Mesothelial cell of epicardium (in vitro differentiated cells): ENCODE data around the gene HDAC8. TPM values are rescaled to one million over a fixed set of nuclear protein-coding genes. Genes with fewer than 3 reads are reported as not detected.

Experiments
- DNase-seq, 2 experiments: peaks; one replicate each; pipeline ENCODE4 v3.0.0; 2021; ENCODE audit warnings: low spot score in 2 of 2; ENCODE audit not compliant: unreplicated experiment in 2 of 2
- H3K27ac Mint-ChIP-seq: 2 replicates; pipeline ENCODE4 v1.8.0; 2021; ENCODE audit warnings: mixed read lengths
- H3K27me3 Mint-ChIP-seq: 2 replicates; pipeline ENCODE4 v1.8.0; 2021; ENCODE audit warnings: low read depth, mixed read lengths
- H3K36me3 Mint-ChIP-seq: 2 replicates; pipeline ENCODE4 v1.8.0; 2021; ENCODE audit warnings: mixed read lengths
- H3K4me1 Mint-ChIP-seq: 2 replicates; pipeline ENCODE4 v1.8.0; 2021; ENCODE audit warnings: mixed read lengths
- H3K4me3 Mint-ChIP-seq: 2 replicates; pipeline ENCODE4 v1.8.0; 2021; ENCODE audit warnings: mild to moderate bottlenecking, moderate library complexity, mixed read lengths
- H3K9me3 Mint-ChIP-seq: 2 replicates; pipeline ENCODE4 v1.8.0; 2021; ENCODE audit warnings: mixed read lengths
- total RNA-seq: library from RNA; stranded (reverse); gene quantifications from 3 replicates; pipeline ENCODE4 v1.2.1, GENCODE V29; 2021
- TF ChIP-seq, protein P1 (sequence below): fragments of 200-600 bp; sonication (generic); IDR thresholded peaks from one replicate; pipeline ENCODE4 v1.5.0; 2021; ENCODE audit warnings: antibody characterized with exemption; ENCODE audit not compliant: unreplicated experiment

Gene HDAC8
- total RNA-seq, 1 donor from 2014 or later: 50.0 TPM

DNA sequence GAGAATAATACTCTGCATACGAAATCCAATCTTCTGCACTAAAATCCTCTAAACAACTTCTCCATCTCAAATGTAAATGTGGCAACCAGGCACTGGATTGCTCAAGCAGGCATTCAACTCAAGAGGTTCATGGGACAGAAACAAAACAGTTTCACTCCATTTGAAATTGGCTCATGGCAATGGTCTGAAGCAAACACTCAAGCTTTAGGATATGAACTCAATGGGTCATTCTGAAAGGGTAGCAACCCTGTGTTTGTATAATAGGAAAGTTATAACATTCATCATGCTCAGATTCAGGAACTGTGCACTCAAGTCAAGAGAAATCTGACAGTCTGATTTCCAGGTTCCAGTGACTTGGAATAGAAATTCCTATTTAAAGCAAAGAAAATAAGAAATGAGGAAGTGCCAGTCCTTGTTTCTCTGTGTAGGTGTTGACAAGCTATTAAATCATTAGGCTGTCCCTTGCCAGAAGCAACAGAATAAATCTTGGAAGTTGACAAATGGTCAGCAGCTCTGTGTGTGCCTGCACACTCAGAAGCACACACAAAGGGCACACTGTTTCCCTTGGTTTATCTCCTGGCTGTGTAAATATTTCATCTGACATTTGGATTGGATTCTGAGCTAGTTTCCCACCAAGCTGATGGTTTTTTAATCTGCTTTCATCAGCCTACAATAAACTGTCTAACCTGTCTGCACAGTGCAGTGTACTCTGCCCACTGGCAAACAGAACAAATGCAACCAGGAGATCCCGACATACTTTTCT lies 191.0 kb downstream of the HDAC8 start:
- H3K36me3 Mint-ChIP-seq: no peaks in the 10 kb centered on the region
- H3K4me3 Mint-ChIP-seq: no peak overlapping the region
- no peak for DNase-seq
- H3K27ac Mint-ChIP-seq: no peak overlapping the region
- H3K4me1 Mint-ChIP-seq: peaks cover 3% of the 10 kb centered on the region
- H3K27me3 Mint-ChIP-seq: no peaks in the 10 kb centered on the region
- H3K9me3 Mint-ChIP-seq: peaks cover 10% of the 10 kb centered on the region
- TF ChIP-seq, protein P1, sequence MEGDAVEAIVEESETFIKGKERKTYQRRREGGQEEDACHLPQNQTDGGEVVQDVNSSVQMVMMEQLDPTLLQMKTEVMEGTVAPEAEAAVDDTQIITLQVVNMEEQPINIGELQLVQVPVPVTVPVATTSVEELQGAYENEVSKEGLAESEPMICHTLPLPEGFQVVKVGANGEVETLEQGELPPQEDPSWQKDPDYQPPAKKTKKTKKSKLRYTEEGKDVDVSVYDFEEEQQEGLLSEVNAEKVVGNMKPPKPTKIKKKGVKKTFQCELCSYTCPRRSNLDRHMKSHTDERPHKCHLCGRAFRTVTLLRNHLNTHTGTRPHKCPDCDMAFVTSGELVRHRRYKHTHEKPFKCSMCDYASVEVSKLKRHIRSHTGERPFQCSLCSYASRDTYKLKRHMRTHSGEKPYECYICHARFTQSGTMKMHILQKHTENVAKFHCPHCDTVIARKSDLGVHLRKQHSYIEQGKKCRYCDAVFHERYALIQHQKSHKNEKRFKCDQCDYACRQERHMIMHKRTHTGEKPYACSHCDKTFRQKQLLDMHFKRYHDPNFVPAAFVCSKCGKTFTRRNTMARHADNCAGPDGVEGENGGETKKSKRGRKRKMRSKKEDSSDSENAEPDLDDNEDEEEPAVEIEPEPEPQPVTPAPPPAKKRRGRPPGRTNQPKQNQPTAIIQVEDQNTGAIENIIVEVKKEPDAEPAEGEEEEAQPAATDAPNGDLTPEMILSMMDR: no peak

GRCh38 chrX:72376124-72376523 lies 196.5 kb downstream of the HDAC8 start:
- no peak overlapping the region for H3K4me3 Mint-ChIP-seq
- H3K4me1 Mint-ChIP-seq: no peaks in the 10 kb centered on the region
- no peak overlapping the region for H3K27ac Mint-ChIP-seq
- no peak for DNase-seq
- H3K36me3 Mint-ChIP-seq: no peaks in the 10 kb centered on the region
- H3K27me3 Mint-ChIP-seq: no peaks in the 10 kb centered on the region
- TF ChIP-seq, protein P1: no peak
- H3K9me3 Mint-ChIP-seq: peaks cover 20% of the 10 kb centered on the region

DNA sequence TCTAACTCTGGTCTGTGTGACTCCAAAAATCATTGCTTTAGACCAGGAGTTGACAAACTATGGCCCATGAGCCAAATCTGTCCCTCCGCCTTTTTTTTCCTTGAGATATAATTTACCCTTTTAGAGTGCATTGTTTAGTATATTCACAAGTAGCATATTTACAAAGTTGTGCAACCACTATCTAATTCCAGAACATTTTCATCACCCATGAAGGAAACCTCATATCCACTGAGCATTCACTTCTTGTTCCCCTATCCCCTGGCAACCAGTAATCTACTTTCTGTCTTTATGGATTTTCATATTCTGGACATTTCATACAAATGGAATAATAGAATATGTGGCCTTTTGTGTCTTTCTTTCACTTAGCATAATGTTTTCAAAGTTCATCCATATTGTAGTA lies 199.5 kb downstream of the HDAC8 start:
- no peaks in the 10 kb centered on the region for H3K27me3 Mint-ChIP-seq
- peaks cover 20% of the 10 kb centered on the region for H3K9me3 Mint-ChIP-seq
- TF ChIP-seq, protein P1: no peak
- no peaks in the 10 kb centered on the region for H3K4me1 Mint-ChIP-seq
- no peak overlapping the region for H3K4me3 Mint-ChIP-seq
- no peak for DNase-seq
- H3K27ac Mint-ChIP-seq: no peak overlapping the region
- no peaks in the 10 kb centered on the region for H3K36me3 Mint-ChIP-seq

DNA sequence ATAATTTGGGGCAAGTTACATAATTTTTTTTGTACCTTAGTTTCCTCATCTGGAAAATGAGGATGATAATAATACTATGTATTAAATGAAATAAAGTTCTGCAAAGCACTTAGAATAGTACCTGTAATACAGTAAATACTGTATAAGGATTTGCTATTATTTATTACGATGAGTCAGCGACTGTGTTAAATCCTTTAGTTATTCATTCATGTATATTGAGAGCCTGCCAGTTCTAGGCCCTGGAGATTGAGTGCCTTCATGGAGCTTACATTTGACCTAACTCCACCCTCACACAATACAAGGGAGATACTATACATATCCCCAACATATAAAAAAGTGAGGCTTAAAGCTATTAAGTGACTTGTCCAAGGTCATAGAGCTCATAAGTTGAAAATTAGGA lies 199.9 kb downstream of the HDAC8 start:
- DNase-seq: no peak
- H3K27me3 Mint-ChIP-seq: no peaks in the 10 kb centered on the region
- H3K27ac Mint-ChIP-seq: no peak overlapping the region
- H3K36me3 Mint-ChIP-seq: no peaks in the 10 kb centered on the region
- no peaks in the 10 kb centered on the region for H3K4me1 Mint-ChIP-seq
- no peak overlapping the region for H3K4me3 Mint-ChIP-seq
- H3K9me3 Mint-ChIP-seq: peaks cover 20% of the 10 kb centered on the region
- TF ChIP-seq, protein P1: no peak

GRCh38 chrX:72371405-72371804 lies 201.2 kb downstream of the HDAC8 start:
- DNase-seq: no peak
- TF ChIP-seq, protein P1: no peak
- Mint-ChIP-seq H3K36me3 (no peaks in the 10 kb centered on the region), H3K4me3 (no peak overlapping the region), H3K27ac (no peak overlapping the region), H3K4me1 (no peaks in the 10 kb centered on the region), H3K9me3 (peaks cover 15% of the 10 kb centered on the region), H3K27me3 (no peaks in the 10 kb centered on the region)
